Duodenal mucosa (tissue), 2 donors: ENCODE results near the gene FBXO4.

ENCODE experiments used
- H3K27ac ChIP-seq: one replicate; pipeline ENCODE4 v1.7.0; 2013; ENCODE audit warnings: low read depth, low read length
- H3K27me3 ChIP-seq, 2 donors: one replicate each; pipeline ENCODE4 v1.7.0; 2013; ENCODE audit warnings: low read length in 2 of 2, control low read depth in 1 of 2; ENCODE audit not compliant: insufficient read depth in 2 of 2, control insufficient read depth in 1 of 2
- H3K36me3 ChIP-seq, 2 donors: one replicate each; pipeline ENCODE4 v1.7.0; 2013; ENCODE audit warnings: low read length in 2 of 2, control low read depth in 1 of 2; ENCODE audit not compliant: insufficient read depth in 2 of 2, control insufficient read depth in 1 of 2
- H3K4me1 ChIP-seq, 2 donors: one replicate each; pipeline ENCODE4 v1.7.0; 2013; ENCODE audit warnings: low read length in 2 of 2, control low read depth in 1 of 2; ENCODE audit not compliant: insufficient read depth in 2 of 2, control insufficient read depth in 1 of 2
- H3K4me3 ChIP-seq, 2 donors: one replicate each; pipeline ENCODE4 v1.7.0; 2013; ENCODE audit warnings: low read length in 2 of 2, low read depth in 1 of 2
- H3K9ac ChIP-seq, 2 donors: one replicate each; pipeline ENCODE4 v1.7.0; 2013; ENCODE audit warnings: low read length in 2 of 2, low read depth in 1 of 2
- H3K9me3 ChIP-seq, 2 donors: one replicate each; pipeline ENCODE4 v1.7.0; 2013; ENCODE audit warnings: low read length in 2 of 2, control low read depth in 1 of 2; ENCODE audit not compliant: control insufficient read depth in 1 of 2

Gene FBXO4

GRCh38 chr5:41891066-41891707 lies 33.9 kb upstream of the FBXO4 start:
- H3K9me3 ChIP-seq, result no peaks in the 10 kb centered on the region
- H3K27ac ChIP-seq, result no peak overlapping the region
- no peak overlapping the region for H3K4me3 ChIP-seq
- peaks cover 0 to 16% of the 10 kb centered on the region in 2 donors for H3K27me3 ChIP-seq
- H3K4me1 ChIP-seq, result no peaks in the 10 kb centered on the region
- H3K36me3 ChIP-seq, result no peaks in the 10 kb centered on the region
- H3K9ac ChIP-seq, result no peak overlapping the region

- Histone ChIP-seq H3K27me3 (peaks cover 0 to 21% of the 10 kb centered on the region in 2 donors), H3K4me1 (no peaks in the 10 kb centered on the region), H3K27ac (no peak overlapping the region), H3K36me3 (no peaks in the 10 kb centered on the region), H3K9ac (no peak overlapping the region), H3K9me3 (no peaks in the 10 kb centered on the region), H3K4me3 (no peak overlapping the region)
Observed at GRCh38 chr5:41892031-41892430, 33.0 kb upstream of the FBXO4 start.

GRCh38 chr5:41893074-41893851 lies 31.8 kb upstream of the FBXO4 start:
- peaks cover 0 to 14% of the 10 kb centered on the region in 2 donors for H3K27me3 ChIP-seq
- no peaks in the 10 kb centered on the region for H3K4me1 ChIP-seq
- H3K27ac ChIP-seq, result no peak overlapping the region
- H3K9me3 ChIP-seq, result no peaks in the 10 kb centered on the region
- H3K9ac ChIP-seq, result no peak overlapping the region
- H3K36me3 ChIP-seq, result no peaks in the 10 kb centered on the region
- H3K4me3 ChIP-seq, result no peak overlapping the region

- no peaks in the 10 kb centered on the region for H3K36me3 ChIP-seq
- peaks cover 0 to 13% of the 10 kb centered on the region in 2 donors for H3K27me3 ChIP-seq
- no peak overlapping the region for H3K4me3 ChIP-seq
- no peaks in the 10 kb centered on the region for H3K4me1 ChIP-seq
- H3K9ac ChIP-seq, result no peak overlapping the region
- no peaks in the 10 kb centered on the region for H3K9me3 ChIP-seq
- no peak overlapping the region for H3K27ac ChIP-seq
Observed at GRCh38 chr5:41896230-41896629, 28.9 kb upstream of the FBXO4 start.

- H3K9me3 ChIP-seq, result peaks cover 0 to 2% of the 10 kb centered on the region in 2 donors
- peak overlapping the region; percentile 82 for H3K27ac ChIP-seq
Observed at GRCh38 chr5:41903382-41903891, 21.6 kb upstream of the FBXO4 start.

GRCh38 chr5:41903892-41904799 lies 20.9 kb upstream of the FBXO4 start, which contains the start of gene RIMOC1:
RIMOC1 (plus strand) TSS chr5:41904344; CDS start chr5:41904368, 24 bp downstream.
- Histone ChIP-seq H3K27ac (peak within 1 kb of the TSS; percentile 82), H3K9ac (peak within 1 kb of the TSS; percentile 95 to 97), H3K36me3 (peaks cover 6 to 15% of the 10 kb centered on the region in 2 donors), H3K4me3 (peak within 1 kb of the TSS; percentile 91 to 99), H3K9me3 (peaks cover 0 to 2% of the 10 kb centered on the region in 2 donors), H3K4me1 (peaks cover 8 to 16% of the 10 kb centered on the region in 2 donors), H3K27me3 (no peaks in the 10 kb centered on the region)

More at GRCh38 chr5:41903382-41903891, 21.6 kb upstream of the FBXO4 start:
- Histone ChIP-seq H3K9ac (peak overlapping the region; percentile 52 to 57), H3K4me1 (peaks cover 8 to 16% of the 10 kb centered on the region in 2 donors), H3K4me3 (peak overlapping the region; percentile 73 to 75), H3K36me3 (peaks cover 5 to 8% of the 10 kb centered on the region in 2 donors), H3K27me3 (no peaks in the 10 kb centered on the region)

GRCh38 chr5:41906151-41906550 lies 18.9 kb upstream of the FBXO4 start:
- Histone ChIP-seq H3K9me3 (peaks cover 0 to 2% of the 10 kb centered on the region in 2 donors), H3K9ac (no peak overlapping the region), H3K36me3 (peaks cover 9 to 33% of the 10 kb centered on the region in 2 donors), H3K4me3 (no peak overlapping the region), H3K27me3 (no peaks in the 10 kb centered on the region), H3K27ac (no peak overlapping the region), H3K4me1 (peaks cover 8 to 16% of the 10 kb centered on the region in 2 donors)

GRCh38 chr5:41908374-41909079 lies 16.6 kb upstream of the FBXO4 start:
- Histone ChIP-seq H3K9me3 (peaks cover 0 to 2% of the 10 kb centered on the region in 2 donors), H3K4me1 (peaks cover 4 to 13% of the 10 kb centered on the region in 2 donors), H3K36me3 (peaks cover 13 to 54% of the 10 kb centered on the region in 2 donors), H3K27ac (no peak overlapping the region), H3K4me3 (no peak overlapping the region), H3K9ac (no peak overlapping the region), H3K27me3 (no peaks in the 10 kb centered on the region)

GRCh38 chr5:41918105-41918504 lies 7.0 kb upstream of the FBXO4 start:
- H3K4me3 ChIP-seq, result no peak overlapping the region

More at GRCh38 chr5:41918105-41918504, 7.0 kb upstream of the FBXO4 start:
- Histone ChIP-seq H3K27me3 (no peaks in the 10 kb centered on the region), H3K27ac (no peak overlapping the region), H3K9me3 (no peaks in the 10 kb centered on the region), H3K36me3 (peaks cover 13 to 57% of the 10 kb centered on the region in 2 donors), H3K4me1 (no peaks in the 10 kb centered on the region), H3K9ac (no peak overlapping the region)
